Prostate gland (tissue), 2 donors: ENCODE results near the gene PGRMC2. TPM values are rescaled to one million over a fixed set of nuclear protein-coding genes. Genes with fewer than 3 reads are reported as not detected.

Experiments
- DNase-seq: peaks from one replicate; pipeline ENCODE4 v3.0.0-alpha.2; 2019; ENCODE audit warnings: low spot score
- H3K27ac ChIP-seq, 2 donors: fragments of 200-600 bp; sonication (generic); 2 replicates each; pipeline ENCODE4 v1.5.1; 2017 to 2019
- H3K27me3 ChIP-seq: fragments of 200-600 bp; sonication (generic); replicated peaks from 2 replicates; pipeline ENCODE4 v1.5.1; 2019; ENCODE audit not compliant: insufficient read depth
- H3K36me3 ChIP-seq, 2 donors: fragments of 200-600 bp; sonication (generic); 1 replicate in 1 of 2; 2 replicates in 1 of 2; pipeline versions ENCODE4 v1.5.1 to v1.8.1; 2017 to 2019
- H3K4me1 ChIP-seq: fragments of 200-600 bp; sonication (generic); replicated peaks from 2 replicates; pipeline ENCODE4 v1.5.1; 2019
- H3K4me3 ChIP-seq, 2 donors: fragments of 200-600 bp; sonication (generic); 2 replicates each; pipeline ENCODE4 v1.5.1; 2017 to 2019
- H3K9me3 ChIP-seq: fragments of 200-600 bp; sonication (generic); 2 replicates; pipeline ENCODE4 v1.5.1; 2017
- POLR2A ChIP-seq: fragments of 450-650 bp; IDR thresholded peaks from one replicate; pipeline ENCODE4 v1.6.1; 2016; ENCODE audit warnings: antibody characterized with exemption, mild to moderate bottlenecking
- POLR2AphosphoS5 ChIP-seq: sonication (generic); formaldehyde crosslinking; IDR thresholded peaks from one replicate; pipeline ENCODE4 v1.6.1; 2017; ENCODE audit warnings: antibody characterized with exemption
- WGBS: methylation state at CpG from one replicate; pipeline ENCODE4 v1.1.5; 2018; 5-methylcytosine and 5-hydroxymethylcytosine counted together
- intact Hi-C: fragments of 100-400 bp; cut with DNase I; formaldehyde crosslinking; loops from one replicate; pipeline ENCODE4 v1.14.2; 2022
- total RNA-seq, 2 donors: library from RNA; depleted of rRNA; stranded (reverse); fragments of >200 nt; gene quantifications; one replicate each; pipeline ENCODE4 v1.1.0, GENCODE V29; 2016
- TF ChIP-seq, protein P1 (sequence below), 4 experiments: fragments of 200-600 bp in 2 of 4; fragments of 450-650 bp in 2 of 4; sonication (generic) in 2 of 4; IDR thresholded peaks; 1 replicate in 3 of 4; 2 replicates in 1 of 4; pipeline ENCODE4 v1.5.1; 2016 to 2019; ENCODE audit warnings: antibody characterized with exemption in 4 of 4, mild to moderate bottlenecking in 2 of 4, moderate library complexity in 2 of 4

The PGRMC2 gene
- total RNA-seq, 2 donors from 2014 or later, result 42.7 to 44.5 TPM

DNA sequence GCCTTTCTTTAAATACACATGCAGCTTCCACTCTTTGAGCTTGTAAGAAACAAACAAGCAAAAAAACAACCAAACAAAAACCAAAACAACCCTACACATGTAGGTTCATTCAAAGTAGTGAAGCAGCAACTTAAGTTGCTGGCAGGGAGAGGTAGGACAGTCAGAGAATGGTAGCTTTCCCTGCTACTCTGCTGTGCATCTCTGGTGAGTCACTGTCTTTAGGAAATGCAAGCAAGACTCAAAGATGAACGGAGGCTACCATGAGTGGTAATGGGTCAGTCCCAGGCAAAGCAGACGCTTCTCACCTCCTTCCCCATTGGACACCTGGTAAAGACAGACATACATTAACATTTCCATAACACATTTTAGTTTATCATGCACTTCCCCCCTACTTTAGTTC lies 43.2 kb downstream of the PGRMC2 start:
- Histone ChIP-seq H3K4me3 (no peak overlapping the region), H3K27me3 (no peaks in the 10 kb centered on the region), H3K4me1 (no peaks in the 10 kb centered on the region), H3K9me3 (no peaks in the 10 kb centered on the region), H3K27ac (no peak overlapping the region), H3K36me3 (no peaks in the 10 kb centered on the region)
- DNase-seq, result no peak
- TF ChIP-seq, protein P1, sequence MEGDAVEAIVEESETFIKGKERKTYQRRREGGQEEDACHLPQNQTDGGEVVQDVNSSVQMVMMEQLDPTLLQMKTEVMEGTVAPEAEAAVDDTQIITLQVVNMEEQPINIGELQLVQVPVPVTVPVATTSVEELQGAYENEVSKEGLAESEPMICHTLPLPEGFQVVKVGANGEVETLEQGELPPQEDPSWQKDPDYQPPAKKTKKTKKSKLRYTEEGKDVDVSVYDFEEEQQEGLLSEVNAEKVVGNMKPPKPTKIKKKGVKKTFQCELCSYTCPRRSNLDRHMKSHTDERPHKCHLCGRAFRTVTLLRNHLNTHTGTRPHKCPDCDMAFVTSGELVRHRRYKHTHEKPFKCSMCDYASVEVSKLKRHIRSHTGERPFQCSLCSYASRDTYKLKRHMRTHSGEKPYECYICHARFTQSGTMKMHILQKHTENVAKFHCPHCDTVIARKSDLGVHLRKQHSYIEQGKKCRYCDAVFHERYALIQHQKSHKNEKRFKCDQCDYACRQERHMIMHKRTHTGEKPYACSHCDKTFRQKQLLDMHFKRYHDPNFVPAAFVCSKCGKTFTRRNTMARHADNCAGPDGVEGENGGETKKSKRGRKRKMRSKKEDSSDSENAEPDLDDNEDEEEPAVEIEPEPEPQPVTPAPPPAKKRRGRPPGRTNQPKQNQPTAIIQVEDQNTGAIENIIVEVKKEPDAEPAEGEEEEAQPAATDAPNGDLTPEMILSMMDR (IDR thresholded peaks at IDR 0.05), result no peak
- no peak for TF ChIP-seq POLR2AphosphoS5
- TF ChIP-seq POLR2A, result no peak
- 87% methylated on average over 2 of the region's 2 CpGs for WGBS
- intact Hi-C loops, result no loop called here

- WGBS, result 94% methylated on average over 4 of the region's 4 CpGs
- no peak overlapping the region for H3K4me3 ChIP-seq
- no peaks in the 10 kb centered on the region for H3K4me1 ChIP-seq
- H3K9me3 ChIP-seq, result no peaks in the 10 kb centered on the region
- intact Hi-C loops, result no loop called here
- DNase-seq, result no peak
- H3K27me3 ChIP-seq, result no peaks in the 10 kb centered on the region
- no peaks in the 10 kb centered on the region for H3K36me3 ChIP-seq
- TF ChIP-seq, protein P1 (IDR thresholded peaks at IDR 0.05), result no peak
- TF ChIP-seq POLR2AphosphoS5 (no peak), POLR2A (no peak)
- no peak overlapping the region for H3K27ac ChIP-seq
These were observed 45.0 kb downstream of the PGRMC2 start for GRCh38 chr4:128242601-128243000.

GRCh38 chr4:128241981-128242380 lies 45.6 kb downstream of the PGRMC2 start:
- 85% methylated on average over 3 of the region's 3 CpGs for WGBS
- Histone ChIP-seq H3K27me3 (no peaks in the 10 kb centered on the region), H3K36me3 (no peaks in the 10 kb centered on the region), H3K9me3 (no peaks in the 10 kb centered on the region), H3K4me3 (no peak overlapping the region), H3K4me1 (no peaks in the 10 kb centered on the region), H3K27ac (no peak overlapping the region)
- intact Hi-C loops, result no loop called here
- no peak for DNase-seq
- TF ChIP-seq POLR2A (no peak), POLR2AphosphoS5 (no peak)
- TF ChIP-seq, protein P1 (IDR thresholded peaks at IDR 0.05), result no peak

GRCh38 chr4:128241425-128241913 lies 46.1 kb downstream of the PGRMC2 start:
- Histone ChIP-seq H3K4me1 (no peaks in the 10 kb centered on the region), H3K36me3 (no peaks in the 10 kb centered on the region), H3K4me3 (no peak overlapping the region), H3K27me3 (no peaks in the 10 kb centered on the region), H3K9me3 (no peaks in the 10 kb centered on the region), H3K27ac (no peak overlapping the region)
- no peak for TF ChIP-seq POLR2A
- no peak for TF ChIP-seq POLR2AphosphoS5
- TF ChIP-seq, protein P1 (IDR thresholded peaks at IDR 0.05), result no peak
- DNase-seq, result no peak
- 53% methylated on average over 3 of the region's 3 CpGs for WGBS
- intact Hi-C loops, result no loop called here

GRCh38 chr4:128241019-128241418 lies 46.6 kb downstream of the PGRMC2 start:
- intact Hi-C loops, result no loop called here
- no peaks in the 10 kb centered on the region for H3K9me3 ChIP-seq
- no peaks in the 10 kb centered on the region for H3K27me3 ChIP-seq
- H3K27ac ChIP-seq, result no peak overlapping the region
- DNase-seq, result no peak
- H3K36me3 ChIP-seq, result no peaks in the 10 kb centered on the region
- TF ChIP-seq POLR2A (no peak), POLR2AphosphoS5 (no peak)
- TF ChIP-seq, protein P1 (IDR thresholded peaks at IDR 0.05), result no peak
- no peaks in the 10 kb centered on the region for H3K4me1 ChIP-seq
- WGBS, result 93% methylated on average over 3 of the region's 3 CpGs
- H3K4me3 ChIP-seq, result no peak overlapping the region
